TTC549 (cell line): ENCODE measurements around the gene SCN9A.
"Not testable (repeated sequence)": the region's sequence is repeated elsewhere in the genome, so short reads cannot be mapped to it uniquely, and the experiment has no call there.

Experiments
- FAIRE-seq: peaks from 2 replicates; lab custom pipeline; 2012; peaks lifted over from hg19 to GRCh38; lab: Jason Lieb, UNC

The SCN9A gene

DNA sequence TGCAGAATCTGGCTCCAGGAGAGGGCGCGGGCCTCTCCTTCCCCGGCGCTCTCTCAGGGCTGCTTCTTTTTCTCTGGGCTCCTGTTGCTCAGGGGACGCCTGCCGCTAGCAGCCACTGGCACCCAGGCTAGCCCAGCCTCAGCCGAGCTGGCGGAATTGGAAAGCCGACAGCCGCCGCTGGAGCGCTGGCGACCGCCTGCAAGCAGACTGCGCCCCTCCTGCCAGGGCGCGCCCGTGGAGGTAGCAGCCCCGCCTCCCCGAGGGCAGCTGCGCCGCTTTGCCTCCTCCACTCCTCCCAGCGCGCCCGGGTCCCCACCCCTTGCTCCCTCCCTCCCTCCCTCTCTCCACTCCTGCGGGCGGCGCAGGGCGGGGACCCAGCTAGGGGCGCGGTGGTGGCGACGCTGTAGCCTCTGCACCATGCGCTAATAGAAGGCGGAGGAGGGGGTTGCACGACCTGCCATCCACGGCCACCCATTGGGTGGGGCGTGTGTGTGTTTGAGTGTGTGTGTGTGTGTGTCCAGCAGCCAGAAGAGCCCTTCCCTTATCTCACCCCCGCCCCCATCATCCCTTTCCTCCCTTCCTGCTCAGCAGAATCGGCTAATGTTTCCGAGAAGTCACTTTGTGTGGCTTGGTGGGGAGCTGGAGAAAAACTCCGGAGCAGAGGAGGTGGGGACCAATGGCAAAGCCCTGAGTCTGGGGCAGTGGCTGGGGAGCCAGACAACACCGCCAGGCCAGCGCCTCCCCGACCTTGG, at the start of gene SCN9A:
Gene SCN9A (minus strand): TSS at position 209 of the 752 bp plus-strand sequence. CDS start 64,188 bp downstream, outside the sequence.
- FAIRE-seq, result no peak

DNA sequence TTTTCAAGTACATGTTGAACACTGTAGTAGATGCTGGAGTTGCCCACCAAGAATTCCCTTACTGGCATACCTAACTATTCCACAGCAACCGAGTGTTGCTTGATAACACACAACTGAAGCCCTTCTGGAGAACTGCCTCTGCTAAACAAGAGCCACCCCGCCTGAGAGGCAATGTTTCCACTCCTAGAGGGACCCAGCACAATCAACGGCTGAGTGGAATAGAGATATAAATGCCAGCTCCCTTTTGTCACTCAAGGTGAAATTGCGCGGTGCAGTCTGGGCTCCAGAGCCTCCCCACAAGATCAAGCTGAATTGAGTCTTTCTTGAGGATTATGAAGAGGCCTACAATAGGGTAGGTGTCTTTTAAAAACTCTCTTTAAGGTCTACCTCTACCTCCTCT, 49.1 kb upstream of the SCN9A start:
- no peak for FAIRE-seq

- FAIRE-seq, result peak; percentile 85
Measured at GRCh38 chr2:166419616-166419934, 43.8 kb upstream of the SCN9A start.

- no peak for FAIRE-seq
Measured at GRCh38 chr2:166418853-166419615, 43.3 kb upstream of the SCN9A start.

GRCh38 chr2:166417669-166418068, 41.9 kb upstream of the SCN9A start:
- FAIRE-seq, result peak; percentile 19

GRCh38 chr2:166413255-166413654, 37.5 kb upstream of the SCN9A start:
- FAIRE-seq, result no peak

GRCh38 chr2:166411473-166412230, 35.9 kb upstream of the SCN9A start:
- no peak for FAIRE-seq

- no peak for FAIRE-seq
Measured at GRCh38 chr2:166410828-166411472, 35.2 kb upstream of the SCN9A start.

- not testable (repeated sequence) for FAIRE-seq
Measured at GRCh38 chr2:166407746-166408145, 32.0 kb upstream of the SCN9A start.

GRCh38 chr2:166406374-166406773, 30.6 kb upstream of the SCN9A start:
- no peak for FAIRE-seq

GRCh38 chr2:166405569-166405926, 29.8 kb upstream of the SCN9A start:
- no peak for FAIRE-seq

DNA sequence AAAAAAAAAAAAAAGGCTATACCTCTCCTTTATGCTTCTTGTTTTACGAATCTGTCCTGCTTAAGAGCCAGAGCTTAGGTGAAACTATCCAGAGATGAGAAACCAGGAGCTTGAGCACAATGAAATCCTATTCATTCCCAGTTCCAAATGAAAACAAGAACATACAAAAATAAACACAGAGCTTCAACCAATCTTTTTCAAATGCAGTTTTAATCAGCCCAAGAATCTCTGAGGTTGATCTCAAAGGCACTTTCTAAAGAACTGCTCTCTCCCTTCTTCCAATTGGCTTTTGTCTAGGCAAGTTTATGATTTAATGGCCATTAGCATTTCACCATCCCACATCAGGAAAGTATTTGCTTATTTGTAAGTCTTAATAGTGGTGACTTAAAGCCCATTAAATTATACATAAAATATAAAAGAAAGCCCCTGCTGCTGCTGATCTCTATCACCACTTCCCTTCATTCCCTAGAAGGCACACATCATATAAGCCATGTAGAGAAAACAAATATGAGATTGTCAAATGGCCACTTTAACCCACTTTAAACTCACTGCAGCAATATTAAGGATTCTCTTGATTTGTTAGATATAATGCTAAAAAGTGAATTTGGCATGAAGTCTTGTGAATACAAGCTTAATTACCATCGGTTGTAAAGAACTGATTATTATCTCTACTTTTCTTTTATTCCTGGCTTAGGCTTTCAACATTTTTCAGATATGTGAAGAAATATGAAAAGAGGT, 29.3 kb upstream of the SCN9A start:
- FAIRE-seq, result no peak

DNA sequence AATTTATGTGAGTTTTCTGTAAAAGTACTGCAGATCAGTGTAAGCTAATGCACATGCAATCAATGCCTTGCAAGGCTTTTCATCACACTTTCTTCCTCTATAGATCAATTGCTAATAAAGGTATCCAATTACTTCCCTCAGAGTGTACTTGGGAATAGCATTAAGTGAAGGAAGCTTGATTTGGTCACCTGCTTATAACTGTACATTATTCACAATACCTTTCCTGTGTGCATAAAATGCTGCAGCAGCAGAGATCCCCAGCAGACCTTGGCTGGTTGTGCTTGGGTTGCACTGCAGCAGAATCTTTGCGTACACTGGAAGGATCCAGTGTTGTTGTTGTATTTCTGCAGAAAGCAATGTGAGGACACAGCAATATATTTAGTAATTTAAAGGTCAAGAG, 18.5 kb upstream of the SCN9A start:
- no peak for FAIRE-seq

DNA sequence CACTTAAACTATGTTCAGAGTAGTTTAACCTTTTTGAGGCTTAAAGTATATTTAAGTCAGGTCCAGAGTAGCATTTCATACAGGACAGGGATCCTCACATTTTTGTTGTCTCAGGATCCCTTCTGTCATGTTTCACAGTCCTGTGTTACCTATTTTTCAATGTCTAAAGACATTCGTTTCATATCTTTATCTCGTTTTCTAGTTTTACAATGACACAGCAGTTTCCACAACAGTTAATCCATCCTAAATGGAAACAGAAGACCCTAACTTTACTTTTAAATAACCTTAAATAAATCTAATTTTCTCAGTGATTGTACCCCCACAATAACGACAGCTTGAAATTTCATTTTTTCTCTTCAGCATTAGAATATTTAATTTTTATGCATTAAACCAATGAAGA, 17.3 kb upstream of the SCN9A start:
- no peak for FAIRE-seq

GRCh38 chr2:166388481-166389070, 12.8 kb upstream of the SCN9A start:
- FAIRE-seq, result no peak

GRCh38 chr2:166385313-166385712, 9.6 kb upstream of the SCN9A start:
- FAIRE-seq, result no peak

- FAIRE-seq, result peak; percentile 70
Measured at GRCh38 chr2:166384774-166385173, 9.0 kb upstream of the SCN9A start.

DNA sequence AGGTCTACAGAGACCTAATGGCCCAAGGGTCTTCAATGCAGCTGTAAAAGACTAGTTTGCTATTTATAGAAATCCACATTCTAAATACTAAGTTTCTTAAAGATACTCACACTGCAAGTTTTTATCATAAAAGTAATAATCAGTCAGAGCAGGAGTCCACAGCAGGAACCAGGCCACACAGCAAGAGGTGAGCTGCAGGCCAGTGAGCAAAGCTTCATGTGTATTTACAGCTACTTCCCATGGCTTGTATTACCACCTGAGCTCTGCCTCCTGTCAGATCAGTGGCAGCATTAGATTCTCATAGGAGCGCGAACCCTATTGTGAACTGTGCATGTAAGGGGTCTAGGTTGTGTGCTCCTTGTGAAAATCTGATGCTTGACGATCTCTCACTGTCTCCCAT, 6.7 kb upstream of the SCN9A start:
- no peak for FAIRE-seq

DNA sequence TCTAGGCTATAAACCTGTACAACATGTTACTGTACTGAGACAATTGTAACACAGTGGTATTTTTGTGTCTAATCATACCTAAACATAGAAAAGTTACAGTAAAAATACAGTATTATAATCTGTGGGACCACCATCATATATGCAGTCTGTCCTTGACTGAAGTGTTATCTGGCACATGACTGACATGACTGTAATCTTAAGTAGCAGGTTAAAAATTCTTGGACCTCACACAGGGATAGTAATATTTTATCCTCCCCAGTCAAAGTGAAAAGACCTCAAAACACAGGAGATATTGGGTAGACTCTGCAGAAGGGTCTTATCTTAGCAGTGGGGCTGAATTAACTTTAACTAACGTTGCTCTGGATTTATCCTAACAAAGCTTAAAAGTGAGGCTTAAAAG, 4.9 kb upstream of the SCN9A start:
- FAIRE-seq, result no peak

GRCh38 chr2:166376873-166377272, 1.1 kb upstream of the SCN9A start:
- no peak for FAIRE-seq

DNA sequence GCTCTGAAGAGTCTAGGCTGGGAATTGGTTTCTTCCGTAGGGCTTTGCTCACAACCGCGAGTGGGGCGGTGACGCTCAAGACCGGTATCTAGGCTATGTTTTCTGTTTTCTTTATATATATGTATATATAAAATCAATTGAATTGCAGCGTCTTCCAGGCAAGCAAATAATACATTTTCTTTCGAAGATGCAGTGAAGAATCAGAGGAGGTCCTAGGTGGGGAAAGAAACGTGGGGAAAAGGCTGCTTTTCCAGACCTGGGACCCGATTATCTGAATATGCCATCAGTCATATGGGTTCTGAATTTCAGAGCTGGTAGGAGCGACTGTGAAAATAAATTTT, 714 bp upstream of the SCN9A start:
- FAIRE-seq, result no peak
